HepG2 (cell line): ENCODE data around the gene NEK8. TPM values are rescaled to one million over a fixed set of nuclear protein-coding genes. Genes with fewer than 3 reads are reported as not detected.

Experiments
- ATF7-NPFF ChIP-seq: sonication (generic); formaldehyde crosslinking; IDR thresholded peaks from 2 replicates; pipeline ENCODE4 v1.8.1; 2023; ENCODE audit warnings: mild to moderate bottlenecking, low read depth, missing genetic modification reagents, moderate library complexity
- DR1 ChIP-seq: sonication (generic); formaldehyde crosslinking; IDR thresholded peaks from 2 replicates; pipeline ENCODE4 v1.8.0; 2021; ENCODE audit warnings: mild to moderate bottlenecking, missing genetic modification reagents, inconsistent platforms
- EED ChIP-seq: sonication (generic); formaldehyde crosslinking; IDR thresholded peaks from 2 replicates; pipeline ENCODE4 v1.5.0; 2020; ENCODE audit warnings: mild to moderate bottlenecking, missing genetic modification reagents
- EP300 ChIP-seq, 3 experiments: sonication (generic) in 1 of 3; formaldehyde crosslinking in 1 of 3; IDR thresholded peaks; 2 replicates each; pipeline versions ENCODE4 v1.5.1 to v1.6.1; 2011 to 2020; ENCODE audit warnings: low read depth in 2 of 3, low read length in 2 of 3, borderline replicate concordance in 1 of 3, improper control_type of control experiment in 1 of 3, mild to moderate bottlenecking in 1 of 3, missing genetic modification reagents in 1 of 3, moderate library complexity in 1 of 3
- FOXP1 ChIP-seq, 2 experiments: fragments of 450-650 bp in 1 of 2; IDR thresholded peaks; 2 replicates each; pipeline ENCODE4 v1.6.1; 2017 to 2018; ENCODE audit warnings: antibody characterized with exemption in 1 of 2
- GTF3A ChIP-seq: sonication (generic); formaldehyde crosslinking; conservative IDR thresholded peaks from 2 replicates; pipeline ENCODE4 v1.4.0; 2020; ENCODE audit warnings: mild to moderate bottlenecking, missing genetic modification reagents
- HDAC2 ChIP-seq: sonication (generic); formaldehyde crosslinking; IDR thresholded peaks from 2 replicates; pipeline ENCODE4 v1.4.0; 2020; ENCODE audit warnings: missing genetic modification reagents
- LCORL ChIP-seq, 2 experiments: fragments of 450-650 bp in 1 of 2; sonication (generic) in 1 of 2; formaldehyde crosslinking in 1 of 2; IDR thresholded peaks; 2 replicates each; pipeline versions ENCODE4 v1.5.0 to v1.6.1; 2017 to 2020; ENCODE audit warnings: antibody characterized with exemption in 1 of 2, missing genetic modification reagents in 1 of 2
- MAZ ChIP-seq, 2 experiments: sonication (generic) in 1 of 2; formaldehyde crosslinking in 1 of 2; IDR thresholded peaks; 2 replicates each; pipeline versions ENCODE4 v1.5.0 to v1.6.1; 2012 to 2020; ENCODE audit warnings: low read depth in 2 of 2, mild to moderate bottlenecking in 2 of 2, borderline replicate concordance in 1 of 2, improper control_type of control experiment in 1 of 2, low read length in 1 of 2, missing genetic modification reagents in 1 of 2, moderate library complexity in 1 of 2
- MEIS1 ChIP-seq: sonication (generic); formaldehyde crosslinking; IDR thresholded peaks from 2 replicates; pipeline ENCODE4 v1.9.0; 2021; ENCODE audit warnings: mild to moderate bottlenecking, missing genetic modification reagents, moderate library complexity, borderline replicate concordance
- MTA1 ChIP-seq: sonication (generic); formaldehyde crosslinking; IDR thresholded peaks from 2 replicates; pipeline ENCODE4 v1.4.0; 2020; ENCODE audit warnings: missing genetic modification reagents, mild to moderate bottlenecking, borderline replicate concordance
- MTF1 ChIP-seq: sonication (generic); formaldehyde crosslinking; IDR thresholded peaks from 2 replicates; pipeline ENCODE4 v1.5.0; 2020; ENCODE audit warnings: missing genetic modification reagents
- MXI1 ChIP-seq: IDR thresholded peaks from 3 replicates; pipeline ENCODE4 v1.6.1; 2012; ENCODE audit warnings: low read depth, low read length, inconsistent platforms, borderline replicate concordance
- NR2F1 ChIP-seq, 2 experiments: fragments of 450-650 bp in 1 of 2; formaldehyde crosslinking in 1 of 2; IDR thresholded peaks; 2 replicates each; pipeline versions ENCODE4 v1.5.0 to v1.6.1; 2016 to 2020; ENCODE audit warnings: mild to moderate bottlenecking in 1 of 2, missing compliant biosample characterization in 1 of 2, missing genetic modification reagents in 1 of 2, moderate library complexity in 1 of 2
- NR2F2 ChIP-seq: IDR thresholded peaks from 2 replicates; pipeline ENCODE4 v1.6.1; 2012; ENCODE audit warnings: low read depth, inconsistent platforms, borderline replicate concordance
- RFX5 ChIP-seq: IDR thresholded peaks from 2 replicates; pipeline ENCODE4 v1.6.1; 2011; ENCODE audit warnings: low read depth, low read length, improper control_type of control experiment
- ZFP82 ChIP-seq: sonication (generic); formaldehyde crosslinking; IDR thresholded peaks from 2 replicates; pipeline ENCODE4 v1.5.1; 2020; ENCODE audit warnings: mild to moderate bottlenecking, missing genetic modification reagents, borderline replicate concordance
- ZNF138 ChIP-seq: sonication (generic); formaldehyde crosslinking; IDR thresholded peaks from 2 replicates; pipeline ENCODE4 v1.5.0; 2020; ENCODE audit warnings: mild to moderate bottlenecking, low read depth, missing genetic modification reagents
- ZNF383 ChIP-seq: sonication (generic); formaldehyde crosslinking; IDR thresholded peaks from 2 replicates; pipeline ENCODE4 v1.4.0; 2020; ENCODE audit warnings: missing genetic modification reagents, mild to moderate bottlenecking, borderline replicate concordance
- ZNF446 ChIP-seq: sonication (generic); formaldehyde crosslinking; IDR thresholded peaks from 2 replicates; pipeline ENCODE4 v1.5.0; 2020; ENCODE audit warnings: mild to moderate bottlenecking, missing genetic modification reagents
- ZNF619 ChIP-seq: sonication (generic); formaldehyde crosslinking; IDR thresholded peaks from 2 replicates; pipeline ENCODE4 v1.4.0; 2020; ENCODE audit warnings: mild to moderate bottlenecking, missing genetic modification reagents
- ZNF674 ChIP-seq: sonication (generic); formaldehyde crosslinking; IDR thresholded peaks from 2 replicates; pipeline ENCODE4 v1.5.0; 2020; ENCODE audit warnings: low read depth, mild to moderate bottlenecking, missing genetic modification reagents
- polyA plus RNA-seq, 8 experiments: library from polyadenylated mRNA; depleted of rRNA in 3 of 8; stranded (reverse) in 7 of 8; unstranded in 1 of 8; fragments of >200 nt; fragmentation: Illumina TruSeq in 4 of 8; extraction: Trizol in 4 of 8; gene quantifications; 2 replicates each; pipeline versions ENCODE4 v1.2.1 to v1.2.3, GENCODE V29; 2011 to 2016; ENCODE audit warnings: low read depth in 4 of 8, missing spikeins in 1 of 8, mixed read lengths in 1 of 8; ENCODE audit not compliant: insufficient read depth in 1 of 8
- total RNA-seq, 5 experiments: library from RNA; depleted of rRNA; stranded (reverse); fragments of >200 nt; fragmentation: Illumina TruSeq; extraction: Trizol; gene quantifications; 2 replicates each; pipeline ENCODE4 v1.2.3, GENCODE V29; 2016; ENCODE audit warnings: low read depth in 1 of 5
- TF ChIP-seq, protein P1 (sequence below): sonication (generic); formaldehyde crosslinking; IDR thresholded peaks from 2 replicates; pipeline ENCODE4 v1.4.0; 2020; ENCODE audit warnings: mild to moderate bottlenecking, missing genetic modification reagents
- TF ChIP-seq, protein P2 (sequence below): sonication (generic); formaldehyde crosslinking; IDR thresholded peaks from 2 replicates; pipeline ENCODE4 v1.4.0; 2020; ENCODE audit warnings: missing genetic modification reagents
- TF ChIP-seq, protein P3 (sequence below): sonication (generic); formaldehyde crosslinking; IDR thresholded peaks from 2 replicates; pipeline ENCODE4 v1.5.1; 2020; ENCODE audit warnings: mild to moderate bottlenecking, moderate library complexity, missing genetic modification reagents

The NEK8 gene
- total and polyA plus RNA-seq, 2 of the 13 experiments (the other 11 are each of a cell fraction or from before 2014, with no cell fraction given), result 5.8 to 13.5 TPM

GRCh38 chr17:28744104-28744971 is 15.8 kb downstream of the NEK8 start (continued):
- TF ChIP-seq DR1 (CRISPR knock-in tag), result 0 out of 2 replicates have a peak, but pooled peaks have one; percentile 21
- TF ChIP-seq NR2F2, result peak; percentile 74
- 0 out of 2 replicates have a peak, but pooled peaks have one; percentile 62 for TF ChIP-seq ZNF619 (CRISPR knock-in tag)
- peak; percentile 99 for TF ChIP-seq MAZ (IDR thresholded peaks at IDR 0.05; ENCODE audit: borderline replicate concordance, low read depth, low read length)
- peak; percentile 92 for TF ChIP-seq MAZ (CRISPR knock-in tag; IDR thresholded peaks at IDR 0.05; ENCODE audit: low read depth)
- no peak for TF ChIP-seq ZNF446 (CRISPR knock-in tag)
- TF ChIP-seq RFX5, result no peak
- TF ChIP-seq MTA1, result peak; percentile 61; the same call in 1 of the 2 replicates
- TF ChIP-seq GTF3A (CRISPR knock-in tag), result no peak
- no peak for TF ChIP-seq EED
- TF ChIP-seq, protein P1, sequence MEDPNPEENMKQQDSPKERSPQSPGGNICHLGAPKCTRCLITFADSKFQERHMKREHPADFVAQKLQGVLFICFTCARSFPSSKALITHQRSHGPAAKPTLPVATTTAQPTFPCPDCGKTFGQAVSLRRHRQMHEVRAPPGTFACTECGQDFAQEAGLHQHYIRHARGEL (CRISPR knock-in tag), result no peak
- no peak for TF ChIP-seq LCORL (IDR thresholded peaks at IDR 0.05)
- 0 out of 2 replicates have a peak, but pooled peaks have one; percentile 40 for TF ChIP-seq LCORL (CRISPR knock-in tag; IDR thresholded peaks at IDR 0.05)
- TF ChIP-seq ZNF138 (CRISPR knock-in tag), result 0 out of 2 replicates have a peak, but pooled peaks have one; percentile 43
- TF ChIP-seq, protein P2, sequence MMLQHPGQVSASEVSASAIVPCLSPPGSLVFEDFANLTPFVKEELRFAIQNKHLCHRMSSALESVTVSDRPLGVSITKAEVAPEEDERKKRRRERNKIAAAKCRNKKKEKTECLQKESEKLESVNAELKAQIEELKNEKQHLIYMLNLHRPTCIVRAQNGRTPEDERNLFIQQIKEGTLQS, result peak; percentile 71
- 0 out of 2 replicates have a peak, but pooled peaks have one; percentile 51 for TF ChIP-seq ZNF674 (CRISPR knock-in tag)
- peak; percentile 77; the same call in 1 of the 2 replicates for TF ChIP-seq ZFP82
- peak in 1 of 2 experiments; percentile 87; a peak in 3 of 4 replicates for TF ChIP-seq NR2F1 (CRISPR knock-in tag; IDR thresholded peaks at IDR 0.05)
- peak; percentile 20; the same call in 1 of the 2 replicates for TF ChIP-seq MTF1 (CRISPR knock-in tag)
- TF ChIP-seq ZNF383 (CRISPR knock-in tag), result no peak
- no peak for TF ChIP-seq MEIS1 (CRISPR knock-in tag)
- no peak for TF ChIP-seq FOXP1 (IDR thresholded peaks at IDR 0.05)
- TF ChIP-seq FOXP1 (CRISPR knock-in tag; IDR thresholded peaks at IDR 0.05), result 0 out of 2 replicates have a peak, but pooled peaks have one; percentile 8
- peak; percentile 35; the same call in 1 of the 3 replicates for TF ChIP-seq MXI1
- TF ChIP-seq ATF7-NPFF (CRISPR knock-in tag), result peak; percentile 7; the same call in 1 of the 2 replicates
- TF ChIP-seq, protein P3, sequence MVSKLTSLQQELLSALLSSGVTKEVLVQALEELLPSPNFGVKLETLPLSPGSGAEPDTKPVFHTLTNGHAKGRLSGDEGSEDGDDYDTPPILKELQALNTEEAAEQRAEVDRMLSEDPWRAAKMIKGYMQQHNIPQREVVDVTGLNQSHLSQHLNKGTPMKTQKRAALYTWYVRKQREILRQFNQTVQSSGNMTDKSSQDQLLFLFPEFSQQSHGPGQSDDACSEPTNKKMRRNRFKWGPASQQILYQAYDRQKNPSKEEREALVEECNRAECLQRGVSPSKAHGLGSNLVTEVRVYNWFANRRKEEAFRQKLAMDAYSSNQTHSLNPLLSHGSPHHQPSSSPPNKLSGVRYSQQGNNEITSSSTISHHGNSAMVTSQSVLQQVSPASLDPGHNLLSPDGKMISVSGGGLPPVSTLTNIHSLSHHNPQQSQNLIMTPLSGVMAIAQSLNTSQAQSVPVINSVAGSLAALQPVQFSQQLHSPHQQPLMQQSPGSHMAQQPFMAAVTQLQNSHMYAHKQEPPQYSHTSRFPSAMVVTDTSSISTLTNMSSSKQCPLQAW, result peak; percentile 8; the same call in 1 of the 2 replicates
- peak in 1 of 2 experiments; percentile 42; a peak in 2 of 4 replicates for TF ChIP-seq EP300 (IDR thresholded peaks at IDR 0.05; ENCODE audit: low read depth in 2 of 2, low read length in 2 of 2)
- no peak for TF ChIP-seq EP300 (CRISPR knock-in tag; IDR thresholded peaks at IDR 0.05; ENCODE audit: borderline replicate concordance)
- peak; percentile 64; the same call in 1 of the 2 replicates for TF ChIP-seq HDAC2
